ENCODE measurements around the gene LRRC41.

DNA sequence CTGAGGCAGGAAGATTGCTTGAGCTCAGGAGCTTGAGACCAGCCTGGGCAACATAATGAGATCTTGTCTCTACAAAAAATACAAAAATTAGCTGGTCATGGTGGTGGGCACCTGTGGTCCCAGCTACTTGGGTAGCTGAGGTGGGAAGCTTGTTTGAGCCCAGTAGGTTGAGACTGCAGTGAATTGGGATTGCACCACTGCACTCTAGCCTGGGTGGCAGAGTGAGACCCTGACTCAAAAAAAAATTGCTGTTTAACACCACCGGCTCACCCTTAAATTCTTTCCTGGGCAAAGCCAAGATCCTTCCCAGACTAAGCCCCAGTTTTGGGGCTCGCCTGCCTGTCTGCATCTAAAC, 30.6 kb upstream of the LRRC41 start:
- TF ChIP-seq EZH2 (IDR thresholded peaks at IDR 0.05; ENCODE audit: insufficient read depth, poor library complexity, severe bottlenecking) (no peak), EZH2phosphoT487 (IDR thresholded peaks at IDR 0.05; ENCODE audit: insufficient read depth, low read depth) (no peak)

Data from GM23248 (cell line).